ENCODE results near the gene FAM210A. TPM values are rescaled to one million over a fixed set of nuclear protein-coding genes. Genes with fewer than 3 reads are reported as not detected.

FAM210A gene
- total RNA-seq, 4 donors from 2014 or later: 9.7 to 15.8 (median 14.6) TPM

DNA sequence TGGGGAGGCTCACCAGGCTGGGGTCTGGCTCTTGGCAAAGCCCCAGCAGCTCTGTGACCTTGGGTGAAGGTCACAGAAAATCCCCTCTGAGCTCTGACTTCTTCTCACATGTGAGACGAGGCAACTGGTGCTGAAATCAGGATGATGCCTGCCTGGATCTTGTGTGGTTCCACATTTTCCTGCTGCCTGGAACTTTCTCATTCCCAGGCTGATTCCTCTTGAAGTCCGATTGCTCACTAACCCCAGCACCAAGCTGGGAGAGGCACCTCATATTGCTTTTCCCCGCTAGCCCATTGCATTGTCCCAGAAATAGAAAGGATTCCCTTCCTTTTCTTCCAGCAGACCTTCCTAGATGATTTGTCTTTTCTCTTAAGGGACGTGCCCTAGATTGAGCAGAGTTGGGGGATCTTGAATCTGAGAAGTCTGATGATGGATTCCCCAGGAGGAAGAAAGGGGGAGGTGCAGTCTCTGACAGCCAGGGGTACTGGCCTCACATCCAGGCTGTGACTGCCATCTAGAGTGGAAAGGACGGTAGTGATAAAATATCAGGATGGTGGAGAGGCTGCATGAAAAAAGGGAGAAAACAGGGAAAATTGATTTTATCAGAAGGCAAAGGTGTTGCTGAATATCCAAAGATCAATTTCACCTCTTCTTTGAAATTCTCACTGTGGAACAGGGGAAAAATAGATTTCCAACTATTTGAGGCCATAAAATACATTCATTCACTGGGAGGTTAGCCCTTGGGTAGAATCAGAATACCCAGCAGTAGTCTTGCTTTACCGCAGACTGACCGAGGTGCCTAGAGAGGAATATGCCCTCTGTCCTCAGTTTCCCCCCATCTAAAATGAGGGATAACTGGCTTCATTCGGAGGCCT, 96.3 kb downstream of the FAM210A start:
- Histone ChIP-seq H3K27ac (peak overlapping the region in 3 of 4 donors; percentile 22 to 44 (median 44)), H3K4me1 (peaks cover 0 to 6% (median 3%) of the 10 kb centered on the region in 3 donors), H3K4me3 (no peak overlapping the region), H3K9me3 (no peaks in the 10 kb centered on the region), H3K27me3 (no peaks in the 10 kb centered on the region), H3K36me3 (no peaks in the 10 kb centered on the region)
- 45 to 47% methylated on average over 7 to 8 of the region's 8 CpGs for WGBS, 2 donors
- TF ChIP-seq, protein P1, sequence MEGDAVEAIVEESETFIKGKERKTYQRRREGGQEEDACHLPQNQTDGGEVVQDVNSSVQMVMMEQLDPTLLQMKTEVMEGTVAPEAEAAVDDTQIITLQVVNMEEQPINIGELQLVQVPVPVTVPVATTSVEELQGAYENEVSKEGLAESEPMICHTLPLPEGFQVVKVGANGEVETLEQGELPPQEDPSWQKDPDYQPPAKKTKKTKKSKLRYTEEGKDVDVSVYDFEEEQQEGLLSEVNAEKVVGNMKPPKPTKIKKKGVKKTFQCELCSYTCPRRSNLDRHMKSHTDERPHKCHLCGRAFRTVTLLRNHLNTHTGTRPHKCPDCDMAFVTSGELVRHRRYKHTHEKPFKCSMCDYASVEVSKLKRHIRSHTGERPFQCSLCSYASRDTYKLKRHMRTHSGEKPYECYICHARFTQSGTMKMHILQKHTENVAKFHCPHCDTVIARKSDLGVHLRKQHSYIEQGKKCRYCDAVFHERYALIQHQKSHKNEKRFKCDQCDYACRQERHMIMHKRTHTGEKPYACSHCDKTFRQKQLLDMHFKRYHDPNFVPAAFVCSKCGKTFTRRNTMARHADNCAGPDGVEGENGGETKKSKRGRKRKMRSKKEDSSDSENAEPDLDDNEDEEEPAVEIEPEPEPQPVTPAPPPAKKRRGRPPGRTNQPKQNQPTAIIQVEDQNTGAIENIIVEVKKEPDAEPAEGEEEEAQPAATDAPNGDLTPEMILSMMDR (IDR thresholded peaks at IDR 0.05): peak; percentile 59 to 72 (median 64)
- no peak for TF ChIP-seq POLR2A (IDR thresholded peaks at IDR 0.05)
- intact Hi-C loops (cut with DNase I): loop anchor here (10.0 kb wide), 1 partner anchor 75 kb away; no protein-coding TSS in a partner anchor
- DNase-seq: no peak

DNA sequence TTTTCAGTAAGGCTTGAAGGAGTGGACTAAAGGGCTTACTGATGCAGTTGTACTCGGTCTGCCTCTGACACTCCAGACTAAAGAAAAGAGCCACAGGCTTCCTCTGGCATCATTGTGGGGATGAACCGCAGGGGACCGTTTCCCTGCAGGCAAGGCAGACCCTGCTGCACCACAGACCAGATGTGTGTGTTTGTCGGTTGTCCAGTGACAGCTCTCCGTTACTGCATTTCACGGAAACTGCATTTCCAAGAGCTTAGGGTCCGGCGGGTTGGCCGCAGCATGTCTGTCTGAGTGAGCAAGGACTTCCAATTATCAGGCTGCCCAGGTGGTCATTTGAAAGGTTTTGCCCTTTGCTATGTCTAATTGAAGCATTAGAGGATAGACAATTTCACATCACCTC, 98.1 kb downstream of the FAM210A start:
- H3K36me3 ChIP-seq: no peaks in the 10 kb centered on the region
- H3K9me3 ChIP-seq: no peaks in the 10 kb centered on the region
- intact Hi-C loops (cut with DNase I): loop anchor here (10.0 kb wide), 1 partner anchor 73 kb away; no protein-coding TSS in a partner anchor
- no peak overlapping the region for H3K27ac ChIP-seq
- peaks cover 0 to 6% (median 3%) of the 10 kb centered on the region in 3 donors for H3K4me1 ChIP-seq
- WGBS, 2 donors: 52 to 81% methylated on average over 2 to 9 of the region's 9 CpGs
- no peak for TF ChIP-seq POLR2A (IDR thresholded peaks at IDR 0.05)
- TF ChIP-seq, protein P1 (IDR thresholded peaks at IDR 0.05): no peak
- no peak overlapping the region for H3K4me3 ChIP-seq
- DNase-seq: no peak
- H3K27me3 ChIP-seq: no peaks in the 10 kb centered on the region

DNA sequence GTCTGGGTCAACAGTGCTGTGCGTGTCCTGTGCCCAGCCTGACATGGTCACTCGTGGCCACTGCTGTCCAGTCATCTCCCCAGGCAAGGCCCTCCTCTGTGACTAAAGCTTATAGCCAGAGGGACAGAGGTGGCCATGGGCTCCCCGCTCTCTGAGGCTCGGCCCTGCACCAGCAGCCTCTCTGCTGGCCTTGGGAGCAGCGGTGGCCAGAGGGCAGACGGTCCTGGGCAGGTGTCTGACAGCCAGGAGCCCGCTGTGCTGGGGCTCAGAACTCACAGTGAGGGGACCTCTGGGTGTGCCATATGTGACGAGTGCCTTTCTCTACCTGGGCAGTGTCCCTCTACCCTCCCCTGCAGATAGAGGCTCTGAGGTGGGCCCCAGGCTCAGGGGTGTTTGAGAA, 98.7 kb downstream of the FAM210A start:
- Histone ChIP-seq H3K9me3 (no peaks in the 10 kb centered on the region), H3K4me3 (no peak overlapping the region), H3K36me3 (no peaks in the 10 kb centered on the region), H3K4me1 (peaks cover 0 to 6% (median 3%) of the 10 kb centered on the region in 3 donors), H3K27ac (no peak overlapping the region), H3K27me3 (no peaks in the 10 kb centered on the region)
- intact Hi-C loops (cut with DNase I): loop anchor here (10.0 kb wide), 1 partner anchor 73 kb away; no protein-coding TSS in a partner anchor
- no peak for DNase-seq
- TF ChIP-seq, protein P1 (IDR thresholded peaks at IDR 0.05): no peak
- TF ChIP-seq POLR2A (IDR thresholded peaks at IDR 0.05): no peak
- 80% methylated on average over 1 to 2 of the region's 8 CpGs for WGBS, 2 donors

DNA sequence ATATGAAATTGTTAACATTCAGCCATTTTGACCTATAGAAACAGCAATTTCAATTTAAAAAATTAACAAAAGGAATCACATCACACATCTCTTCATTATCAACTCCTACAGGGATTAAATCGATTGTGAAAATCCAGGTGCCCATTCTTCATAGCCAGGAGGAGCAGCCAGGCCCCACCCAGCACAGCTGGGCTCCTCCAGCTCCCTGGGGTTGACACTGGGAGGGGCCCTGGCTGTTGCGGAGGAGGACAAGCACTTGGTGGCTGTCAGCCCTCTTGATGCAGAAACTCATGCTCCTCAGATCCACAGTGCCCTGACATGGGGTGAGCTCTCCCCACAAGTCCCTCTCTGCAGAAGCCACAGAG, 99.8 kb downstream of the FAM210A start:
- H3K36me3 ChIP-seq: no peaks in the 10 kb centered on the region
- no peaks in the 10 kb centered on the region for H3K9me3 ChIP-seq
- H3K4me1 ChIP-seq: peaks cover 0 to 6% (median 3%) of the 10 kb centered on the region in 3 donors
- no peak overlapping the region for H3K4me3 ChIP-seq
- TF ChIP-seq, protein P1 (IDR thresholded peaks at IDR 0.05): no peak
- TF ChIP-seq POLR2A (IDR thresholded peaks at IDR 0.05): no peak
- no peak overlapping the region for H3K27ac ChIP-seq
- WGBS, 2 donors: 38 to 47% methylated on average over 1 to 2 of the region's 2 CpGs
- DNase-seq: no peak
- intact Hi-C loops (cut with DNase I): loop anchor here (10.0 kb wide), 1 partner anchor 72 kb away; no protein-coding TSS in a partner anchor
- no peaks in the 10 kb centered on the region for H3K27me3 ChIP-seq

Data from esophagus squamous epithelium (tissue), 5 donors.